Fibroblast of villous mesenchyme (primary cell): Measurements from ENCODE around the gene CYP46A1. TPM values are rescaled to one million over a fixed set of nuclear protein-coding genes. Genes with fewer than 3 reads are reported as not detected.

Source experiments
- DNase-seq: peaks from one replicate; pipeline ENCODE4 v3.0.0-alpha.2; 2010; ENCODE audit warnings: low read depth
- H3K4me3 ChIP-seq: 2 replicates; pipeline ENCODE4 v1.5.1; 2011; ENCODE audit warnings: low read depth, mild to moderate bottlenecking, low read length
- CTCF ChIP-seq: IDR thresholded peaks from 2 replicates; pipeline ENCODE4 v1.5.1; 2012; ENCODE audit warnings: low read depth, mild to moderate bottlenecking, low read length; ENCODE audit not compliant: insufficient read depth
- total RNA-seq: library from RNA; depleted of rRNA; stranded (reverse); fragments of >200 nt; gene quantifications from 2 replicates; pipeline ENCODE4 v1.2.3, GENCODE V29; 2012

Gene CYP46A1
- total RNA-seq, 1 donor, result under 0.01 TPM

- TF ChIP-seq CTCF, result no peak
- no peak overlapping the region for H3K4me3 ChIP-seq
- DNase-seq, result no peak
These were observed 88.5 kb downstream of the CYP46A1 start for GRCh38 chr14:99772371-99773283.

GRCh38 chr14:99773521-99774497 lies 89.7 kb downstream of the CYP46A1 start:
- H3K4me3 ChIP-seq, result no peak overlapping the region
- TF ChIP-seq CTCF, result no peak
- no peak for DNase-seq

- H3K4me3 ChIP-seq, result no peak overlapping the region
- TF ChIP-seq CTCF, result no peak
- DNase-seq, result peak; percentile 30
These were observed 90.6 kb downstream of the CYP46A1 start for GRCh38 chr14:99774556-99775307.

GRCh38 chr14:99775351-99775750 lies 91.3 kb downstream of the CYP46A1 start:
- DNase-seq, result no peak
- no peak for TF ChIP-seq CTCF
- no peak overlapping the region for H3K4me3 ChIP-seq

Other genes starting within 250 kb of the CYP46A1 start
- 44.1 and 57.0 TPM in 2 replicates for gene SETD3, start 203.4 kb upstream of the CYP46A1 start, total RNA-seq
- 20.9 and 38.4 TPM in 2 replicates for gene CCNK, start 202.9 kb upstream of the CYP46A1 start, total RNA-seq
- gene CCDC85C, start 80.1 kb upstream of the CYP46A1 start, total RNA-seq, result 7.4 and 11.2 TPM in 2 replicates
- 3.9 TPM in 2 replicates for gene HHIPL1, start 39.2 kb upstream of the CYP46A1 start, total RNA-seq
- gene EML1, start 109.1 kb downstream of the CYP46A1 start, total RNA-seq, result 23.8 and 34.5 TPM in 2 replicates